Astrocyte (in vitro differentiated cells and primary cell): Measurements from ENCODE around the gene ITPR2. TPM values are rescaled to one million over a fixed set of nuclear protein-coding genes. Genes with fewer than 3 reads are reported as not detected.

Source experiments
- DNase-seq: peaks from one replicate; pipeline ENCODE4 v3.0.0-alpha.2; 2010; ENCODE audit warnings: low read depth
- FAIRE-seq: peaks from 2 replicates; lab custom pipeline; 2011; peaks lifted over from hg19 to GRCh38; lab: Jason Lieb, UNC
- H2AFZ ChIP-seq: 2 replicates; pipeline ENCODE4 v1.6.0; 2012; ENCODE audit warnings: low read depth, low read length, inconsistent platforms
- H3K27ac ChIP-seq: 2 replicates; pipeline ENCODE4 v1.5.1; 2011; ENCODE audit warnings: low read depth, low read length, inconsistent platforms
- H3K27me3 ChIP-seq: 2 replicates; pipeline ENCODE4 v1.6.0; 2011; ENCODE audit warnings: low read length, inconsistent platforms; ENCODE audit not compliant: insufficient read depth
- H3K36me3 ChIP-seq: 2 replicates; pipeline ENCODE4 v1.5.1; 2011; ENCODE audit warnings: low read length, inconsistent platforms; ENCODE audit not compliant: insufficient read depth
- H3K4me1 ChIP-seq: 2 replicates; pipeline ENCODE4 v1.5.1; 2011; ENCODE audit warnings: low read length, inconsistent platforms; ENCODE audit not compliant: insufficient read depth
- H3K4me2 ChIP-seq: 2 replicates; pipeline ENCODE4 v1.6.0; 2012; ENCODE audit warnings: low read length, inconsistent platforms
- H3K4me3 ChIP-seq: 2 replicates; pipeline ENCODE4 v1.5.1; 2011; ENCODE audit warnings: low read depth, mild to moderate bottlenecking, low read length, inconsistent platforms; ENCODE audit not compliant: insufficient read depth
- H3K79me2 ChIP-seq: 2 replicates; pipeline ENCODE4 v1.6.0; 2012; ENCODE audit warnings: mild to moderate bottlenecking, low read length, inconsistent platforms; ENCODE audit not compliant: insufficient read depth
- H3K9ac ChIP-seq: 2 replicates; pipeline ENCODE4 v1.6.0; 2012; ENCODE audit warnings: mild to moderate bottlenecking, low read length, inconsistent platforms
- H3K9me3 ChIP-seq: 2 replicates; pipeline ENCODE4 v1.5.1; 2012; ENCODE audit warnings: low read depth, mild to moderate bottlenecking, low read length, inconsistent platforms; ENCODE audit not compliant: insufficient read depth
- H4K20me1 ChIP-seq: 2 replicates; pipeline ENCODE4 v1.6.0; 2012; ENCODE audit warnings: low read length, inconsistent platforms; ENCODE audit not compliant: insufficient read depth
- H3K27ac Mint-ChIP-seq: one replicate; pipeline ENCODE4 v1.8.0; 2021; ENCODE audit warnings: mild to moderate bottlenecking, mixed read lengths; ENCODE audit not compliant: unreplicated experiment
- H3K27me3 Mint-ChIP-seq: one replicate; pipeline ENCODE4 v1.8.0; 2021; ENCODE audit warnings: low read depth, mixed read lengths; ENCODE audit not compliant: unreplicated experiment
- H3K36me3 Mint-ChIP-seq: one replicate; pipeline ENCODE4 v1.8.0; 2021; ENCODE audit warnings: low read depth, mixed read lengths; ENCODE audit not compliant: unreplicated experiment
- H3K4me1 Mint-ChIP-seq: one replicate; pipeline ENCODE4 v1.8.0; 2021; ENCODE audit warnings: low read depth, mixed read lengths; ENCODE audit not compliant: unreplicated experiment
- H3K4me3 Mint-ChIP-seq: one replicate; pipeline ENCODE4 v1.8.0; 2021; ENCODE audit warnings: mild to moderate bottlenecking, moderate library complexity, mixed read lengths; ENCODE audit not compliant: unreplicated experiment
- H3K9me3 Mint-ChIP-seq: one replicate; pipeline ENCODE4 v1.8.0; 2021; ENCODE audit warnings: mild to moderate bottlenecking, mixed read lengths; ENCODE audit not compliant: unreplicated experiment
- CTCF ChIP-seq: IDR thresholded peaks from 2 replicates; pipeline ENCODE4 v1.5.1; 2011; ENCODE audit warnings: low read depth, mild to moderate bottlenecking, inconsistent platforms, low read length, moderate library complexity; ENCODE audit not compliant: insufficient read depth
- EZH2 ChIP-seq: IDR thresholded peaks from 2 replicates; pipeline ENCODE4 v1.6.1; 2012; ENCODE audit warnings: mild to moderate bottlenecking, low read length, inconsistent platforms; ENCODE audit not compliant: insufficient read depth
- total RNA-seq: library from RNA; stranded (reverse); gene quantifications from 2 replicates; pipeline ENCODE4 v1.2.1, GENCODE V29; 2021

The ITPR2 gene
- total RNA-seq, 1 donor from 2014 or later, result 24.4 TPM

GRCh38 chr12:26711072-26711471 lies 121.9 kb downstream of the ITPR2 start:
- no peak overlapping the region for H3K27ac ChIP-seq
- H3K4me1 Mint-ChIP-seq, result no peaks in the 10 kb centered on the region
- no peak overlapping the region for H3K4me3 Mint-ChIP-seq
- peaks cover 7% of the 10 kb centered on the region for H3K36me3 Mint-ChIP-seq
- no peaks in the 10 kb centered on the region for H3K9me3 ChIP-seq
- H4K20me1 ChIP-seq, result no peaks in the 10 kb centered on the region
- H3K4me2 ChIP-seq, result no peak overlapping the region
- no peaks in the 10 kb centered on the region for H3K36me3 ChIP-seq
- H3K9me3 Mint-ChIP-seq, result no peaks in the 10 kb centered on the region
- no peak overlapping the region for H3K27ac Mint-ChIP-seq
- H2AFZ ChIP-seq, result no peak overlapping the region
- H3K4me1 ChIP-seq, result no peaks in the 10 kb centered on the region
- no peak overlapping the region for H3K4me3 ChIP-seq
- H3K9ac ChIP-seq, result no peak overlapping the region
- no peak for FAIRE-seq
- DNase-seq, result no peak
- no peaks in the 10 kb centered on the region for H3K79me2 ChIP-seq
- TF ChIP-seq CTCF (no peak), EZH2 (no peak)
- H3K27me3 ChIP-seq, result no peaks in the 10 kb centered on the region
- H3K27me3 Mint-ChIP-seq, result no peaks in the 10 kb centered on the region

DNA sequence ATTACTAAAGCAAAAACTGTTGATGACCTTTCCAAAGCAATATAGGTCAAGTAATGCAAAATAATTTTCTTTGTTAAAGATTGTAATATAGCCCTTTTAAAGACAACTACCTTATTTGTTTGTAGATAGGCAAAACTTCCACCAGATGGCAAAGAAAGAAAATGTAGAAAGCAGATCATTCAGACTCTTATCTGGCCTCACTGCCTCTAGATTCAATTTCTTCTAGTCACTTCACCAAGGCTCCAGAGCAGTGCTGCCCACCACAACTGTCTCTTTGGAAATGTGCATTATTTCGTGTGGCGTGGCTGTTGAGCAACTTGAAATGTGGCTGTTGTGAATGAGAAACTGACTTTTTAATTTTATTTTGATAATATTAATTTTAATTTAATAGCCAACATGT lies 127.1 kb downstream of the ITPR2 start:
- Mint-ChIP-seq H3K27me3 (no peaks in the 10 kb centered on the region), H3K36me3 (peaks cover 2% of the 10 kb centered on the region), H3K9me3 (no peaks in the 10 kb centered on the region), H3K27ac (no peak overlapping the region), H3K4me1 (no peaks in the 10 kb centered on the region), H3K4me3 (no peak overlapping the region)
- H3K27ac ChIP-seq, result no peak overlapping the region
- DNase-seq (no peak), FAIRE-seq (no peak)
- TF ChIP-seq CTCF, result no peak
- TF ChIP-seq EZH2, result no peak
- no peaks in the 10 kb centered on the region for H3K79me2 ChIP-seq
- no peaks in the 10 kb centered on the region for H3K27me3 ChIP-seq
- no peak overlapping the region for H3K4me2 ChIP-seq
- H3K9me3 ChIP-seq, result no peaks in the 10 kb centered on the region
- H3K36me3 ChIP-seq, result no peaks in the 10 kb centered on the region
- no peaks in the 10 kb centered on the region for H4K20me1 ChIP-seq
- no peak overlapping the region for H2AFZ ChIP-seq
- no peak overlapping the region for H3K4me3 ChIP-seq
- no peak overlapping the region for H3K9ac ChIP-seq
- peaks cover 7% of the 10 kb centered on the region for H3K4me1 ChIP-seq

DNA sequence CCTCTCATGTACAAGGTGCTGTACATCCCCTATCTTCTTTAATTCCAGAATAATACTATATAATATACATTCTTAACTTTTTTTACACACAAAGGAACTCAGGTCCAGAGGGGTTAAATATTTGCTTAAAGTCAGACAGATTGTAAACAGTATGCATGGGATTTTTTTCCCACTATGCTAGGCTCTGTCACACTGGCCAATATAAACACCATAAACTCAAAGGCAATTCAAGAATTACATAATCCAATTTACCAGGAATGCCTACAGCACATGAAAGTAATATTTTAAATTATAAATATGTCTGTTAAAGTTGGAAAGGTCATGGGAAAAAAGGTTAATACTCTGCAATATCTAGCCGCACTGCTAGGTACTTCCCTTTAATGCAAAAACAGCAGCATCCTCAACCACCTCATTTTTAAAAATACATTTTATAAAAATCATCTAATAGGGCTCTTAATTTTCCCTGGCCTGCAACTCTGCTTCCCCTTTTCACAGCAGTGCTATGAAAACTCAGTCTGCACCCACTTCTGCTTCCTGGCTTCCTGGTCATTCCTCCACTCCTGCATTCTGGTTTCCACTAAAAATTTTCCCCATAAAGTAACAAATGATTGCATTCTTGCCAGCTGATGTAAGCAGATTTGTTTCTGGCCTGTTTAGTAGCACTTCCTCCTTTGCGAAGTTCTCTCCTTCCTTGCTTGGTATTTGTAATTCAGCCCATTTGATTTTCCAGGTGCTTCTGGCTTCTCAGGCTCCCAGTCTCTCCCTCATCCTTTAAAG lies 128.1 kb downstream of the ITPR2 start:
- Mint-ChIP-seq H3K4me1 (no peaks in the 10 kb centered on the region), H3K36me3 (peaks cover 2% of the 10 kb centered on the region), H3K27ac (no peak overlapping the region), H3K4me3 (no peak overlapping the region), H3K9me3 (no peaks in the 10 kb centered on the region), H3K27me3 (no peaks in the 10 kb centered on the region)
- H3K9me3 ChIP-seq, result no peaks in the 10 kb centered on the region
- no peak overlapping the region for H2AFZ ChIP-seq
- no peaks in the 10 kb centered on the region for H4K20me1 ChIP-seq
- no peak overlapping the region for H3K4me3 ChIP-seq
- H3K4me1 ChIP-seq, result peaks cover 7% of the 10 kb centered on the region
- no peak overlapping the region for H3K27ac ChIP-seq
- H3K4me2 ChIP-seq, result peak overlapping the region; percentile 33
- no peak for FAIRE-seq
- H3K27me3 ChIP-seq, result no peaks in the 10 kb centered on the region
- H3K36me3 ChIP-seq, result no peaks in the 10 kb centered on the region
- TF ChIP-seq CTCF (no peak), EZH2 (no peak)
- peak; percentile 64 for DNase-seq
- H3K79me2 ChIP-seq, result no peaks in the 10 kb centered on the region
- no peak overlapping the region for H3K9ac ChIP-seq
